HG02610 (cell line): Measurements from ENCODE around the gene OR1J1.
A peak's percentile ranks its signal among the peaks of the same experiment; 100 is the strongest.

Source experiments
- ATAC-seq: cut with Tn5 transposase; IDR thresholded peaks from one replicate; pipeline ENCODE4 v1.9.1; 2021; ENCODE audit warnings: mild to moderate bottlenecking, moderate library complexity; ENCODE audit not compliant: unreplicated experiment

Gene OR1J1, protein sequence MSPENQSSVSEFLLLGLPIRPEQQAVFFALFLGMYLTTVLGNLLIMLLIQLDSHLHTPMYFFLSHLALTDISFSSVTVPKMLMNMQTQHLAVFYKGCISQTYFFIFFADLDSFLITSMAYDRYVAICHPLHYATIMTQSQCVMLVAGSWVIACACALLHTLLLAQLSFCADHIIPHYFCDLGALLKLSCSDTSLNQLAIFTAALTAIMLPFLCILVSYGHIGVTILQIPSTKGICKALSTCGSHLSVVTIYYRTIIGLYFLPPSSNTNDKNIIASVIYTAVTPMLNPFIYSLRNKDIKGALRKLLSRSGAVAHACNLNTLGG

GRCh38 chr9:122477826-122478225, at the start of gene OR1J1:
Gene OR1J1, minus strand, starts transcription at chr9:122477926. Its CDS starts 0 bp downstream, at chr9:122477926.
- no peak for ATAC-seq

DNA sequence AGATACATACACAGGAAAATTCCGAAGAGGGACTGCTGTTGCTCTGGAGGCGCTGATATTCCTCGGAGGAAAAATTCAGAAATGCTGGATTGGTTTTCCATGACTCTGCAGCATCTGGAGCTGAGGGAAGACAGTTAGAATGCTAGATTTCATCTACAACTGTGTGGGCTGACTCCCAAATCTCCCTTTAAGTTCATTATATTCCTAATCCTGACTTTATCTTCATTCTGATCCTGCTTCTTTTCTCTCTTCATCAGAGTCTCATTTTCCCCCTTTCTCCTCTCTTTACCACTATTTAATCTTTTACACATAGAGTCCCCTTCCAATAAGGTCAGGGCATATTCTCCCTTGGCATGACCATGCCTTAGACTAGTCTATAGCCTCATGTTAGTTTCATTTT, 49.5 kb upstream of the OR1J1 start, which contains the start of gene OR1N1:
OR1N1 (minus strand) TSS at position 101 of the 400 bp plus-strand sequence; CDS start at position 101, 0 bp downstream.
- ATAC-seq, result no peak

DNA sequence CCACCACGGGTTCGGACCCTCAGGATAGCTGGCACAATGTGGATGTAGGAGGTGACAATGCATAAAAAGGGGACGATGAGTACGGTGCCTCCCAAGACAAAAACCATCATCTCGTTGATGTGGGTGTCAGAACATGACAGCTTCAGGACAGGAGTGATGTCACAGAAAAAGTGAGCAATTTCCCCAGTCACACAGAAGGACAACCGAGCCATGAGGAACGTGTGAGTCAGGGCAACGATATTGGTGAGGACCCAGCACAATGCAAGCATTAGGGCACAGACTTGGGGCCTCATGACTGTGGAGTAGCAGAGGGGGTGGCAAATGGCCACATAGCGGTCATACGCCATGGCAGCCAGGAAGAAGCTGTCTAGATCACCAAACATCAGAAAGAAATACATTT, 48.9 kb upstream of the OR1J1 start:
- no peak for ATAC-seq

DNA sequence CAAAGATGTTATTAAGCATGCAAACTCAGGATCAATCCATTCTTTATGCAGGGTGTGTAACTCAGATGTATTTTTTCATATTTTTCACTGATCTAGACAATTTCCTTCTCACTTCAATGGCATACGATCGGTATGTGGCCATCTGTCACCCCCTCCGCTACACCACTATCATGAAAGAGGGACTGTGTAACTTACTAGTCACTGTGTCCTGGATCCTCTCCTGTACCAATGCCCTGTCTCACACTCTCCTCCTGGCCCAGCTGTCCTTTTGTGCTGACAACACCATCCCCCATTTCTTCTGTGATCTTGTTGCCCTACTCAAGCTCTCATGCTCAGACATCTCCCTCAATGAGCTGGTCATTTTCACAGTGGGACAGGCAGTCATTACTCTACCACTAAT, 41.6 kb upstream of the OR1J1 start:
- ATAC-seq, result no peak

GRCh38 chr9:122518841-122519240, 41.1 kb upstream of the OR1J1 start, which contains the start of gene OR1J4:
Gene OR1J4, plus strand, starts transcription at chr9:122519141. Its CDS starts 0 bp downstream, at chr9:122519141.
- ATAC-seq, result no peak

DNA sequence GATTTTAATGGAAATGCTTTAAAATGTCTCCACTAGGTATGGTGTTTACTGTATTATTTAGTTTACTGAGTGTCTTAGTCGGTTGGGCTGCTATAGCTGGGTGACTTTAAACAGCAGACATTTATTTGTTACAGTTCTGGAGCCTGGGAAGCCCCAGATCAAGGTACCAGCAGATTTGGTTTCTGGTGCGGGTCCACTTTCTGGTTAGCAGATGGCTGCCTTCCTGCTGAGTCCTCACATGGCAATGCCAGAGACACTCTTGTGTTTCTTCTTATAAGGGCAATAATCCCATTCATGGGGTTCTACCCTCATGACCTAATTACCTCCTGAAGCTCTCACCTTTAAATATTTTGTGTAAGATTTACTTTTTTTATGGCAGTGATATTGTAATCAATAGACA, 40.5 kb upstream of the OR1J1 start:
- ATAC-seq, result no peak

GRCh38 chr9:122510502-122510901, 32.8 kb upstream of the OR1J1 start, which contains the start of gene OR1J2:
Gene OR1J2, plus strand, starts transcription at chr9:122510802. Its CDS starts 0 bp downstream, at chr9:122510802.
- no peak for ATAC-seq

DNA sequence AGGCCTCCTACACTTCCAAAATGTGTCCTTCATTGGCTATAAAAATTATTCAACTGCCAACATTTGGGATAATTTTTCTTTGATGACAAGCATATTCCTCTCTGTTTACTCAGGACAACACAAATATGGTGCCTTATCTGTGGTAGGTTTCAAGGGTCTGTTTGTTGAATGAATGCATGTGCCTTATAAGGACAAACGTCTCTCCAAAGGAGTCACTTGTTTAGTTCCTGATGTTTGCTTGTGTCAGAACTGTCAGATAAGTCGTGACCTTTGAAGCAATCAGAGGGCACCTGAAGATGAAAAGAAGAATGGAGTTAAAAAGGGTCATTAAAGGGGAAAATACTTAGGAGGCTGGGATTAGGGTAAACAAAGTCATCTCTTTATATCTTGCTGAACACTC, 29.2 kb upstream of the OR1J1 start:
- no peak for ATAC-seq

DNA sequence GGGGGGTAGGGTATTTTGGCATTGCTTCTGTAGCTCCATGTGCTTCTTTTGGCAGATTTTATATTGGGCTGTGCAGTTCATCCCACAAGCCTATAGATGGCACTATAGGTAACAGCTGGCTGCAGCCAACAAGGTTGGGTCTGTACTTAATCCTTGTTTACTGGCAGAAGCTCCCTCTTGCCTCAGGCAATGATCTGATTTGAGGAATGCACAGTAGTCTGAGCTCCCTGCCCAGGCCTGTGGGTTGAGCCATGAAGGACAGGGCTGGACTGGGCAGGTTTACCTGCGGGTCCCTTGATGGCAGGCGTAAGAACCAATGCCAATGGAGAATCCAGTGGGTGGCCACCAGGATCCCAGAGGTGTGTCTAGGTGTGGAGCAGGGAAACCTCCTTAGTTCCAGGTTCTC, 21.2 kb upstream of the OR1J1 start:
- no peak for ATAC-seq

DNA sequence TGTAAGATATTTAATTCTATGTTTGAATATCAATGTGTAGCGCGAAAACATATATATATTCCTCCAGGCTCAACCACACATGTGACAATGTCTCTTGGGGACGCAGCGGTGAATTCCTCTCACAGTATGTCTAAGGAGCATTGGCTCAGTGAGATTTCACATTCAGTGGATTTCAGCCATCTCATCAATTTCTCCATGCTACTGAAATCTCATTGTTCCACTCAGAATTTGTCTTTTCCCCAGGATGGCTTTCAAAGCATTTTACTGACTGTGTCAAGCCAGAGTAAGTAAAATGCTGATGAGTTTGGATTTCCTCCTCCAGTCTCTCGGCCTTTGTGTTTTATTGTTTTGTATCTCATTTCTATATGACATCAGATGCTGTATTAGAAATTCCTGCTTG, 1.3 kb upstream of the OR1J1 start:
- no peak for ATAC-seq

- ATAC-seq, result no peak
Observed at GRCh38 chr9:122477346-122477745, 380 bp downstream of the OR1J1 start.

- ATAC-seq, result no peak
Observed at GRCh38 chr9:122475717-122476116, 2.0 kb downstream of the OR1J1 start.

DNA sequence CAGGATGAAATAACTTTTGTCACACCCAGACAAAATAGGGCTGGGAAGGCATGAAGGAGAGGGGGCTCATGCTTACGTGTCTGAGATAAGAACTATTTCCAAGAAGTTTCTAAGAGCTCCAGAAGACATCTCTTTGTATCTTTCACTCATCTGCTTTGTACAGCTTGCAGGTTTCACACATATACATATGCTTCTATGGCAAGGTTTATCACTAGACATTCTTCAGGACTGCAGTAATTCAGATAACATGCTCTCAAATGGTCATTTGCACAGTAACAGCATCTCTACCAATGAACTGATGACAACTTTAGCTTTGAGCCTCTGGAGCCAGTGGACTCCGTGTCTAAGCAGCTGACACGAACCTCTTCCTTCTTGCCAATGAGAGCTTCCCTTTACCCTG, 3.2 kb downstream of the OR1J1 start:
- no peak for ATAC-seq

DNA sequence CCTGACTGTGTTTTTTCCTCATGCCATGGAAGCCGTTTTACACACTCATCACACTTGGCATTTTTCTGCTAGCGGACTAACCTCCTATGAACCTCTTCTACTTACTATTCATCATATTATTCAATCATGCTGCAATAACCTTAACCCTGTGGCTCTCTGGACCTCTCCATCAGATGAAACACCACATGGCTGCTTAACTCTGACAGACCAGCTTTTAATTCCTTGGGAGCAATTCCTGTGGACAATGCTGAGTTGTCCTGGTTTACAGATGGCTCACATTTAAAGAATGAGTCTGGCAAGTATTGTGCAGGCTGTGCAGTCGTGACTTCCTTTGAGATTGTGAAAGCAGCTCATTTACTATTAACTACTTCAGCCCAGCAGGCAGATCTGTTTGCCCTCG, 9.0 kb downstream of the OR1J1 start:
- ATAC-seq, result no peak

DNA sequence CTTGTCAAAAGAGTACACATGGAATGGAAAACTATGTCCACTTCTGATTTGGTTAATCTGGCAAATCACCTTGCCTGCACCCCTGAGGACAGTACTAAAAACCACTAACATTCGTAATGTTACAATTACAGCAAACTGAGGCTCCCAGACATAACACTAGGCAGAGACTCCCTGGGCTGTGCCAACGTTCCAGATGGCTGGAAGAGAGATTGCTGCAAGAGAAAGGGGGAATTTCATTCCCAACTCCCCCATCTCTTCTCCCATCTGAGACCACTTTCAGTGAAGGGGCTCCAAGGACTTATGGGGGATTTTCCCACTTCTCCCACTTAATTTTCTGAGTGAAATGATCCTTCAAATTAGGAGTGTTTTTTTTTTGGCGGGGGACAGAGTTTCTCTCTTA, 11.3 kb downstream of the OR1J1 start:
- no peak for ATAC-seq

GRCh38 chr9:122464633-122465567, 12.8 kb downstream of the OR1J1 start:
- peak; percentile 72 for ATAC-seq

- ATAC-seq, result no peak
Observed at GRCh38 chr9:122463828-122464632, 13.7 kb downstream of the OR1J1 start.

DNA sequence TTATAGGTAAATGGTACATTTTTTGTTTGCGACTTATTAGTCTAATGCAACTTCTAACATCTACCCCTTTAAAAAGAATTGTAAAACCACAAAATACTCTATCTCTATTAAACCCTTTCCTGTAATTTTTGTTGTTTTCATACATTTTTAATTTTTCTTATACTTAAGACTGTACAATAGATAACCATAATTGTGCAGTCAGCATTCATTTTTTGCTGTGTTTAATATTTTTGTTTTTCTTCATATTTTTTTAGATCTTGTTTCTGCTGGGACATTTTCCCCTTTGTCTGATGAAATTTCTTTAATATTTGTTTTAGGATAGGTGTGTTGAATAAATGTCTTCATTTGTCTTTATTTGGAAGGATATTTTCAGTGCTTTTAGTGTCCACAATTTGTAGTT, 19.9 kb downstream of the OR1J1 start:
- no peak for ATAC-seq

- no peak for ATAC-seq
Observed at GRCh38 chr9:122456123-122456522, 21.6 kb downstream of the OR1J1 start.

GRCh38 chr9:122453677-122454135, 24.0 kb downstream of the OR1J1 start:
- ATAC-seq, result no peak
